PFSK-1 (cell line): ENCODE results near the gene MOK.

ENCODE experiments used
- FOXP2 ChIP-seq: optimal IDR thresholded peaks from 2 replicates; pipeline ENCODE3; 2011; ENCODE audit warnings: borderline replicate concordance, control low read depth, inconsistent platforms; ENCODE audit not compliant: insufficient read depth; ENCODE audit errors: extremely low read length, extremely low read depth
- POLR2AphosphoS5 ChIP-seq: IDR thresholded peaks from 2 replicates; pipeline ENCODE4 v1.6.1; 2012; ENCODE audit warnings: low read depth, mild to moderate bottlenecking, control low read depth, low read length, moderate library complexity
- REST ChIP-seq, 2 experiments: IDR thresholded peaks; 2 replicates each; pipeline versions ENCODE4 v1.6.1 to v1.8.0; 2011 to 2012; ENCODE audit warnings: low read depth in 2 of 2, low read length in 2 of 2, control low read depth in 1 of 2, inconsistent platforms in 1 of 2, mild to moderate bottlenecking in 1 of 2, moderate library complexity in 1 of 2; ENCODE audit not compliant: insufficient read depth in 1 of 2
- SIN3A ChIP-seq: IDR thresholded peaks from 2 replicates; pipeline ENCODE4 v1.6.1; 2012; ENCODE audit warnings: mild to moderate bottlenecking, low read length, moderate library complexity, borderline replicate concordance; ENCODE audit not compliant: insufficient read depth
- TAF1 ChIP-seq: IDR thresholded peaks from 2 replicates; pipeline ENCODE4 v1.6.1; 2012; ENCODE audit warnings: low read length, control low read depth, borderline replicate concordance; ENCODE audit not compliant: insufficient read depth

The MOK gene

GRCh38 chr14:102258136-102258535, 46.8 kb downstream of the MOK start:
- TF ChIP-seq SIN3A = no peak
- no peak for TF ChIP-seq TAF1
- no peak for TF ChIP-seq FOXP2
- no peak for TF ChIP-seq REST (IDR thresholded peaks at IDR 0.05; ENCODE audit: insufficient read depth in 1 of 2, low read depth in 2 of 2, low read length in 2 of 2)
- TF ChIP-seq POLR2AphosphoS5 = no peak

GRCh38 chr14:102256716-102257115, 48.2 kb downstream of the MOK start:
- TF ChIP-seq TAF1 (no peak), FOXP2 (no peak), REST (IDR thresholded peaks at IDR 0.05; ENCODE audit: insufficient read depth in 1 of 2, low read depth in 2 of 2, low read length in 2 of 2) (no peak), SIN3A (no peak)

- TF ChIP-seq POLR2AphosphoS5 (no peak), SIN3A (no peak), REST (IDR thresholded peaks at IDR 0.05; ENCODE audit: insufficient read depth in 1 of 2, low read depth in 2 of 2, low read length in 2 of 2) (no peak), FOXP2 (no peak), TAF1 (no peak)
Measured at GRCh38 chr14:102255401-102256190, 49.4 kb downstream of the MOK start.

GRCh38 chr14:102252834-102253801, 51.8 kb downstream of the MOK start:
- TF ChIP-seq POLR2AphosphoS5 (no peak), REST (IDR thresholded peaks at IDR 0.05; ENCODE audit: insufficient read depth in 1 of 2, low read depth in 2 of 2, low read length in 2 of 2) (no peak), TAF1 (no peak), SIN3A (no peak), FOXP2 (no peak)
